ENCODE measurements around the gene PSMB5. TPM values are rescaled to one million over a fixed set of nuclear protein-coding genes. Genes with fewer than 3 reads are reported as not detected.

The PSMB5 gene
- total RNA-seq, 4 donors from 2014 or later, result 126 to 150 (median 129) TPM

GRCh38 chr14:23043145-23043544 lies 8.4 kb upstream of the PSMB5 start:
- no peak for ATAC-seq (ENCODE audit: low FRiP score)
- no peak for TF ChIP-seq CTCF (IDR thresholded peaks at IDR 0.05)
- no peak for DNase-seq (ENCODE audit: low spot score)

DNA sequence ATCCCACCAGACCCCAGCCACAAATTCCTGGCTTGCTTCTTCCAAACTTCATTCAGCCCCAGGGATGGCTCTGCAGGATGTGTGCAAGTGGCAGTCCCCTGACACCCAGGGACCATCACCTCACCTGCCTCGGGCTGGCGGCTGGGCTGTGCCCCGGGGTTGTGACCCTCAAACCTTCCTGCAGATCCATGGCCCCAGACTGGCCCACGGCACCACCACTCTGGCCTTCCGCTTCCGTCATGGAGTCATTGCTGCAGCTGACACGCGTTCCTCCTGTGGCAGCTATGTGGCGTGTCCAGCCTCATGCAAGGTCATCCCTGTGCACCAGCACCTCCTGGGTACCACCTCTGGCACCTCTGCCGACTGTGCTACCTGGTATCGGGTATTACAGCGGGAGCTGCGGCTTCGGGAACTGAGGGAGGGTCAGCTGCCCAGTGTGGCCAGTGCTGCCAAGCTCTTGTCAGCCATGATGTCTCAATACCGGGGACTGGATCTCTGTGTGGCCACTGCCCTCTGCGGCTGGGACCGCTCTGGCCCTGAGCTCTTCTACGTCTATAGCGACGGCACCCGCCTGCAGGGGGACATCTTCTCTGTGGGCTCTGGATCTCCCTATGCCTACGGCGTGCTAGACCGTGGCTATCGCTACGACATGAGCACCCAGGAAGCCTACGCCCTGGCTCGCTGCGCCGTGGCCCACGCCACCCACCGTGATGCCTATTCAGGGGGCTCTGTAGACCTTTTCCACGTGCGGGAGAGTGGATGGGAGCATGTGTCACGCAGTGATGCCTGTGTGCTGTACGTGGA lies 7.7 kb upstream of the PSMB5 start, which contains the start of gene PSMB11:
Gene PSMB11, plus strand, starts transcription at position 51 of the 804 bp plus-strand sequence. Its CDS starts 14 bp downstream, at position 65.
- ATAC-seq (ENCODE audit: low FRiP score) (no peak), DNase-seq (ENCODE audit: low spot score) (no peak)
- TF ChIP-seq CTCF (IDR thresholded peaks at IDR 0.05), result no peak

DNA sequence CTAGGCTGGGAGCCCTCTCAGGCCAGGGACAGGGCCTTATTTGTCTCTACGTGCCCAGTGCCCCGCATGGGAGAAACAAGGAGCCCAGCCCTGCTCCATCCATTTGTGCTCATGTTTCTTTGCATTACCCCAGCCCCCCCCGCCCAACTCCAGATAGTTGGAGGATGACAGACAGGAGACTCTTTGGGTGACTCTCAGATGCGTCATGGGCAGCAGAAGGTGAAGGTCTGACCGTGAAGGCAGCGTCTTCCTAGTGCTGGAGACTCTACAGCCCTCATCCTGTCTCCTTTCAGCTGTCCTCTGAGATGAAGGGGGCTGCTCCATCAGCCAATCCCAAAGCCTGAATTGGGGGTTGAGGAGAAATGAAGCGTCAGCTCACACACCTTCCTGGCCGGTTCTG lies 7.0 kb upstream of the PSMB5 start:
- ATAC-seq (ENCODE audit: low FRiP score), result no peak
- TF ChIP-seq CTCF (IDR thresholded peaks at IDR 0.05), result no peak
- no peak for DNase-seq (ENCODE audit: low spot score)

- ATAC-seq (ENCODE audit: low FRiP score), result no peak
- no peak for DNase-seq (ENCODE audit: low spot score)
- TF ChIP-seq CTCF (IDR thresholded peaks at IDR 0.05), result no peak
These were observed 5.4 kb upstream of the PSMB5 start for GRCh38 chr14:23040100-23040499.

DNA sequence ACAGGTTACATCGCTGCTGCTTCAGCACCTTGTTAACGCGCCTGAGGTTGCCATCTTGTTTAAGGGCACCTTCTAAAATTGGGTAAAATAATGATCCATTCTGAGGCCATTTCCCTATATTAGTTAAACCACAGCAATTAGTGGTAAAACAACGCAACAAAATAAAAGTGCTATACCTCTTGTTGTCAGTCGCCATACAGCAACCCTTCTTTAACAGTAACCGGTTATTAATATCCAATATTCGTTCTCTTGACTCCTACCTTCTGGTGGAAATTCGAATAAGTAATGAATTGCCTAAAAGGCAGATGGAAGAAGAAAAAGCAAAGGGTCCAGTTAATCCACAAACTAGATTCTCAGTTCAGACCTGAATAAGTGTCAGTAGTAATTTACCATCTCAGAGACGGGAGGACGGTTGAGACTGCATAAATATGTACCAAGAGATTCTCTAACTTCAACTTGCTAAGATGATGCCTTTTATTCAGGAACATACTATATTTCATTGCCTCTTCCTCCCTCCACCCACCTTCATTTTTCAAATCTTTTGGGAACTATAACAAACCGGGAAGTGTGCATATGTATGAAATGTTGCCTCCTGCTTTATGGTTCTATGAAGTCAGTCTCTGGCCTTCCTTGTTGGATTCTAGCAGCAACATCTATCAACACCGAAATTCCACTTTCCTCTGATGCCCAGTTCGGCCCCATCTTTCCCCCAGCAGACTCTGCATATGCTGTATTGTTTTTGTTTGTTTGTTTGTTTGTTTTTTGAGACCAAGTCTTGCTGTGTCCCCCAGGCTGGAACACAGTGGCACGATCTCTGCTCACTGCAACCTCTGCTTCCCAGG lies 824 bp upstream of the PSMB5 start:
- DNase-seq (ENCODE audit: low spot score) (no peak), ATAC-seq (ENCODE audit: low FRiP score) (no peak)
- TF ChIP-seq CTCF (IDR thresholded peaks at IDR 0.05), result no peak

DNA sequence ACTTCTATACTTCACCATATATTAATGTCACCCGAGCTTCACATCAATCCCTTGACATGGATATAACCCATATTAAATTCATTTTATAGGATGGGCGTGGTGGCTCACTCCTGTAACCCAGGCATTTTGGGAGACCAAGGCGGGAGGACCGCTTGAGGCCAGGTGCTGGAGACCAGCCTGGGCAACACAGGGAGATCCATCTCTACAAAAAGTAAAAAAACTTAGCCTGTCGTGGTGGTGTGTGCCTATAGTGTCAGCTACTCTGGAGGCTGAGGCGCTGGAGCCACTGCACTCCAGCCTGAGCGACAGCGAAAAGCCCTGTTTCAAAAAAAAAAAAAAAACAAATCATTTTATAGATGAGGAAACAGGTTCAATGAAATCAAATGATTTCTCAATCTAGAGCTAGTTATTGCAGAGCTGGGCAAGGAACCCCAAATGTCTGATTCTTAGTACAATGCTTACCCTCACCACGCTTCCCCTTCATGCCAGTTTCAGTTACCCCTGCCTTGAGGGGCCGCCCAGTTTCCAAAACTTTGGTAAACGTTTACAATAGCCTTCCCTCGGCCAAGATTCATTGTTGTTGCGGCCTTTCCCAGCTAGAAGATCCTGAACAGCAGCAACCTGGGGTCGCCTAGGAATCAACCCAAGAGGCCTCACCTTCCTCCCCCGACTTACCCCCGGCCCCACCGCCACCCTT lies 751 bp downstream of the PSMB5 start:
- TF ChIP-seq CTCF (IDR thresholded peaks at IDR 0.05), result no peak
- DNase-seq (ENCODE audit: low spot score) (no peak), ATAC-seq (ENCODE audit: low FRiP score) (no peak)

Data from omental fat pad (tissue), 4 donors.